Thyroid gland (tissue), 4 donors: ENCODE data around the gene CCL20.

Source experiments
- POLR2A ChIP-seq, 2 donors: fragments of 450-650 bp; IDR thresholded peaks; one replicate each; pipeline ENCODE4 v1.6.1; 2017; ENCODE audit warnings: antibody characterized with exemption in 2 of 2, mild to moderate bottlenecking in 2 of 2, moderate library complexity in 1 of 2
- TF ChIP-seq, protein P1 (sequence below), 6 experiments: fragments of 200-600 bp in 3 of 6; fragments of 450-650 bp in 3 of 6; sonication (generic) in 3 of 6; IDR thresholded peaks; one replicate each; pipeline ENCODE4 v1.5.1; 2016 to 2019; ENCODE audit warnings: antibody characterized with exemption in 6 of 6, mild to moderate bottlenecking in 2 of 6, inconsistent platforms in 1 of 6, moderate library complexity in 1 of 6

DNA sequence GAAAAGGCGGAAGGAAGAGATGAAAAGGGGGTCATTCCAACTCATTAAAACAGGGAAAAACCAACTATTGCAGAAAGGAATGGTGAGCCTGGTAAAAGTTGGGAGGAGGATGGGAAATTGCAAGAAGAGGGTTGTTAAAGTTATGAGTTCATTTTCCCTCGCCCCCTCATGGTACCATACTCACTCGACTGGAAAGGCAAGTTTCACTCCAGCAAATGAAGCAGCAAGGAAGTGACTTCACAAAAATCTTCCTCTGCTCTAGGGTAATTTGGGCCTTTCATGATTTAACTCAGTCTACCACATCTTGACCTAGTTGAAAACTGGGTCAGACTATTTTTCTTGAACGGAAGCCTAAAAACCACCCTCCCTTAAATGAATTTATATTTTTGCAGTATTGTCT is 34.9 kb downstream of the CCL20 start:
- no peak for TF ChIP-seq POLR2A (IDR thresholded peaks at IDR 0.05)
- TF ChIP-seq, protein P1, sequence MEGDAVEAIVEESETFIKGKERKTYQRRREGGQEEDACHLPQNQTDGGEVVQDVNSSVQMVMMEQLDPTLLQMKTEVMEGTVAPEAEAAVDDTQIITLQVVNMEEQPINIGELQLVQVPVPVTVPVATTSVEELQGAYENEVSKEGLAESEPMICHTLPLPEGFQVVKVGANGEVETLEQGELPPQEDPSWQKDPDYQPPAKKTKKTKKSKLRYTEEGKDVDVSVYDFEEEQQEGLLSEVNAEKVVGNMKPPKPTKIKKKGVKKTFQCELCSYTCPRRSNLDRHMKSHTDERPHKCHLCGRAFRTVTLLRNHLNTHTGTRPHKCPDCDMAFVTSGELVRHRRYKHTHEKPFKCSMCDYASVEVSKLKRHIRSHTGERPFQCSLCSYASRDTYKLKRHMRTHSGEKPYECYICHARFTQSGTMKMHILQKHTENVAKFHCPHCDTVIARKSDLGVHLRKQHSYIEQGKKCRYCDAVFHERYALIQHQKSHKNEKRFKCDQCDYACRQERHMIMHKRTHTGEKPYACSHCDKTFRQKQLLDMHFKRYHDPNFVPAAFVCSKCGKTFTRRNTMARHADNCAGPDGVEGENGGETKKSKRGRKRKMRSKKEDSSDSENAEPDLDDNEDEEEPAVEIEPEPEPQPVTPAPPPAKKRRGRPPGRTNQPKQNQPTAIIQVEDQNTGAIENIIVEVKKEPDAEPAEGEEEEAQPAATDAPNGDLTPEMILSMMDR (IDR thresholded peaks at IDR 0.05) = no peak
